Activated CD4-positive, CD25-positive, alpha-beta regulatory T cell treated with anti-CD3 and anti-CD28 coated beads, Interleukin-2, amount 50 U/mL, for 72 hours (primary cell): ENCODE data around the gene FXYD7.
"Not testable (repeated sequence)": the region's sequence is repeated elsewhere in the genome, so short reads cannot be mapped to it uniquely, and the experiment has no call there.

Source experiments
- DNase-seq: peaks from one replicate; pipeline ENCODE4 v3.0.0; 2021

FXYD7 gene

DNA sequence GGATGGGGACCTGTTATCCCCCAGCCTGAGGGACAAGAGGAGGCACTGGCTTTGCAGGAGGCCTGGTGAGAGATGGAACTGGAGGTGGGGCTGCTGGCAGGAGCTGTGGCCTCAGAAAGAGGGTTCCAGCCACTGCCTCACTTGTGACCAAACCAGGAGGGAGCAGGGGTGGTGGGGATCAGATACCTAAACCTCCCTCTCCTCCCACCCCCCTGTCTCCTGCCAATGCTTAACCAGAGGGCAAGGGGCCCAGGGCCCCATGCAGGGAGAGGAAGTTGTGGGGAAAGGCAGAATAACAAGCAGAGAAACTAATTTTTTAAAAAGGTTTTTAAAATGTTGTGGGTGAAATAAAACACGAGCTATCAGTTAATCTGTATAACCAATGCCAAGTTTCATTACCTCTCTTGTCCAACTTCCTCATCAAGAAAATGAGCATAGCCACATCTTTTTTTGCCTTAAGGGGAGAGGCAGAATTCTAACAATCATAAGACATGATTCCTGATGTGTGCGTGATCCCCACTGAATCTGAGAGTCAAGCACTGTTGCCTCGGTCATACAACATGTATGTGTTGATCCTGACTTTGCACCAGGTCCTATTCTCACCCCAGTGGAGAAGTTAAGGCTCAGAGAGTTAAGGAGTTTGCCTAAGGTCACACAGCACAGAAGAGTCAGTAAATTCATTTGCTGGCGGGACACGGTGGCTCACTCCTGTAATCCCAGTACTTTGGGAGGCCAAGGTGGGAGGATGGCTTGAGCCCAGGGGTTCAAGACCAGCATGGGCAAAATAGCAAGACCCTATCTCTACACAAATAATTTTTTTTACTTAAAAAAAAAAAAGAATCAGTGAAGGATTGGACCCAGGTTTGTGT is 24.4 kb downstream of the FXYD7 start:
- DNase-seq = peak; percentile 16

DNA sequence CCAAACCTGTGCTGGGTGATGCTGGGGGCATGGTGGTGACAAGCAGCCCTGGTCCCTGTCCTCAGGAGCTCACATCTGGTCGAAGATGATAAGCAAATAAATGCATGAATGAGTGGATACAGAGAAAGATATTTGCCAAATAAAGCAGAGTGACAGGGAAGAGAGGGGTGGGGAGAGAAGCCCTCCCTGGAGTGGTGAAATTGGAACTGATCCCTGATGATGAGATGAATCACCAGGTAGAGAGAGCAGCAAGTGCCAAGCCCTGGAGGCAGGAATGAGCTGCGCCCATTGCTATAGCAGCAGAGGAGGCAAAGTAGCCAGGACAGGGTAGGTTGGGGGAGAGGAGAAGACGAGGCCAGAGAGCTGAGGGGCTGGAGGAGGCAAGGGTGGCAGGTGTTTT is 25.1 kb downstream of the FXYD7 start:
- no peak for DNase-seq

GRCh38 chr19:35169221-35169995 is 26.4 kb downstream of the FXYD7 start:
- peak; percentile 15 for DNase-seq

GRCh38 chr19:35170359-35171061 is 27.5 kb downstream of the FXYD7 start:
- peak; percentile 25 for DNase-seq

GRCh38 chr19:35171730-35172129 is 28.7 kb downstream of the FXYD7 start:
- DNase-seq = no peak

DNA sequence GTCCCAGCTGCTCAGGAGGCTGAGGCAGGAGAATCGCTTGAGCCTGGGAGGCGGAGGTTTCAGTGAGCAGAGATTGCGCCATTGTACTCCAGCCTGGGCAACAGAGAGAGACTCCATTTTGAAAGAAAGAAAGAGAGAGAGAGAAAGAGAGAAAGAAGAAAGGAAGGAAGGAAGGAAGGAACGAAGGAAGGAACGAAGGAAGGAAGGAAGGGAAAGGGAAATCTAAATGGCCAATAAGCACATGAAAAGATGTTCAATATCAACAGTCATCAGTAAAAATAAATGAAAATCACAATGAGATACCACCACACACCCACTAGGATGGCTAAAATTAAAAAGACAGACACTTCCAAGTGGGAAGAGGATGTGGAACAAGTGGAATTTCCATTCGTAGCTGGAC is 31.2 kb downstream of the FXYD7 start:
- DNase-seq = no peak

- DNase-seq = no peak
Observed at GRCh38 chr19:35176181-35176570, 33.1 kb downstream of the FXYD7 start.

- DNase-seq = no peak
Observed at GRCh38 chr19:35177377-35178274, 34.6 kb downstream of the FXYD7 start.

- no peak for DNase-seq
Observed at GRCh38 chr19:35178701-35179100, 35.6 kb downstream of the FXYD7 start.

DNA sequence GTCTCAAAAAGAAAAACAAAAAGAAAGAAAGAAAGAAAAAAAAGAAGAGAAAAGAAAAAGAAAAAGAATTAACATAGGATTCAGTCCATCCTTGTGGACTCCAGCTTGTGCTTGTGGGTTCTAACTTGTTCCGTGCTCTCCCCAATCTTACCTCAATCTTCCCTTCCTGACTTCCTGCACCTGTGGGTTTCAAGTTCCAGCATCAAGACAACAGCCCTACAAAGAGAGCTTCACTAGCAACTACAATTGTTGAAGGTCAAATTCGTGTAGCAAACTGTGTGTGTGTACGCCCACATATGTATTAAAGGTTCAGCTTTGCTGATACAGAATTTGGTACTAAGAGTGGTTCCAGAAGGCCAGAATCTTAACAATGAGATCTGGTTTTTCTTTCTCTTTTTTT is 36.8 kb downstream of the FXYD7 start:
- DNase-seq = no peak

DNA sequence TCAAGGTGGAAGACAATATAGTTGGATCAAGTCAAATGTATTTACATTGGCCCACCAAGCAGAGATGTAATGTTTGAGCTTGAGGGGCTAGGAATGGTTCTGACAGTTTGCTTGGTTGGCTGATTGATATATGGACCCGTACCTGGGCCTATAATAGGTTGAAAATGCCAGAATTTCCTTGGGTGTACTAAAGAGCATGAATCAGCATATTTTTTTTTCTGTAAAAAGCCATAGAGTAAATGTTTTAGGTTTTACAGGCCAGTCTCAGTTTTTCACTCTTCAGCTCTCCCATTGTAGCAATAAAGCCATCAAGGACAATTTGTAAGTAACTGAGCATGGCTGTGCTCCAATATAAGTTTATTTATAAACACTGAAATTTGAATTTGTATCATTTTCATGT is 38.3 kb downstream of the FXYD7 start:
- no peak for DNase-seq

- no peak for DNase-seq
Observed at GRCh38 chr19:35184267-35184666, 41.2 kb downstream of the FXYD7 start.

DNA sequence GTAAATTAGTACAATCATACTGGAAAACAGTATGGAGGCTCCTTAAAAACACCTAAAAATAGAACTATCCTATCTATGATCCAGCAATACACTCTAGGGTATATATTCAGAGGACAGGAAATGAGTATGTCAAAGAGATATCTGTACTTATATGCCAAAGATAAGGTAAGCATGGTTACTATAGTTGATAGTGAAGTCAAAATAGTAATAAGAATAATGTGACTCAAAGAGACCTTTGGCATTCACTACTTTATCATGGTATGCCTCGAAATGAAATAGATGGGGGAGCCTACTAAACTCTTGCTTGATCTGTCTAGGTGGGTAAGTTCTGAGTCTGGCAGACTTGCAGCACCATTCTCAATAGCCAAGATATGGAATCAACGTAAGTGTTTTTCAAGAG is 41.8 kb downstream of the FXYD7 start:
- DNase-seq = no peak

DNA sequence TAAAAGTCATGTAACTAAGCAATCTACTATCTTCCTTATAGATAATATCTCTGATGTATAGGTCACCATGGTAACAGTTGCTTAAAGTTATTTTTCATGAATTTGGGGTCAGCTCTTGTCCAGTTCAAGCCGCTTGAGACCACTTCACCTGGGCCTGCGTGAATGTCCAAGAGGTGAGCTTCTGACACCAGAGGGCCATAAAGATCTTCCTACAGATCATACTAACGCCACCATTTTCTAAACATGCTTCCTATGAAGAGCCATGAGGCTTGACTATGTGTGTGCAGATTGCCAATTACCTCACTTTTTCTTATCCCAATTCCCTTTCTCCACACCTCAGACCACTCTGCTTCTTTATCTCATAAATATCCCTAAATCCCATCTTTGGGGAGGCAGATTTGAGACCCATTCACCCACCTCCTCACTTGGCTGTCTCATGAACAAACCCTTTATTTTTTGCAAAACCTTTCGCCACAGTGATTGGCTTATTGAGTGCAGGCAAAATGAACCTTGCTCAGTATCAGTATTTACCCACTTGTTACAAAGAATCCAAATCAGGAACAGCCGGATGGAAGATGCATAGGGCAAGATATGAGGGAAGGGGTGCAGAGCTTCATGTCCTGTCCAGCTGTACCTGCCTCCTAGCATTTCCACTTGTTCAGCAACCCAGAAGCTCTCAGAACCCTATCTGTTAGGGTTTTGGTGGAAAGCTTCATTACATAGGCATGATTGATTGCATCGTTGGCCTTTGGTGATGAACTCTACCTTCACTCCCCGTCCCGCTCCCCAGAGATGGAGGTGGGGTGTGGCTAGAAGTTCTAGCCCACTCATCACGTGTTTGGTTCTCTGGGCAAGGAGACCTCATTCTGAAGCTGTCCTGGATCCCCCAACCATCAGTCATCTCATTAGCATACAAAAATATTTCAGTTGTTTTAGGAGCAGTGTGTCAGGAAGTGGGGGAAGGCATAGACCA is 51.2 kb downstream of the FXYD7 start:
- no peak for DNase-seq

DNA sequence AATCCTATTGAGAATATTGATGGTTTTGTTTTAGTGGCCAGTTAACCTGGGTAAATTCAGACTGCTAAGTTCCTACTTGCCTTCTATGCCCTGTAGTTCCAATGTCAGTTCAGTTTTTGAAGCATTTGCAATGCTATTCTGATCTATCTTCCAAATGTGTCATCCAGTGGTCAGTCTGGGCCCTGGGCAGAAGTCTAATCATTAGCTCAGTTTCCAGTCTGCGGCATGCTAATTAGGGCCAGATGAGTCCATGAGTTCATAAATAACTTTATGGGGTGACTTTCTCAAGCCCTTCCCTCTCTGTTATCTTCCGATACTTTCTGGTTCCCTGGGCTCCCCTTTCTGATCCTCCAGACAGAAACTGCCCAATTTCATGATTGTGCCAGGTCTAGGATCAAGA is 52.8 kb downstream of the FXYD7 start:
- DNase-seq = no peak

DNA sequence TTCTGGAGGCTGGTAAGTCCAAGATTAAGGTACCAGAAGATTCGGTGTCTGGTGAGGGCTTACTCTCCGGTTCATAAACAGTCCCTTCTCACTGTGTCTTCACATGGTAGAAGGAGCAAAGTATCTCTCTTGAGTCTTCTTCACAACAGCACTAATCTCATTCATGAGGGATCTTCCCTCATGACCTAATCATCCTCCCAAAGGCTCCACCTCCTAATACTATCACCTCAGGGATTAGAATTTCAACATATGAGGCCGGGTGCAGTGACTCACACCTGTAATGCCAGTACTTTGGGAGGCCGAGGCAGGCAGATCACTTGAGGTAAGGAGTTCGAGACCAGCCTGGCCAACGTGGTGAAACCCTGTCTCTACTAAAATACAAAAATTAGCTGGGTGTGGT is 53.8 kb downstream of the FXYD7 start:
- not testable (repeated sequence) for DNase-seq

- DNase-seq = no peak
Observed at GRCh38 chr19:35199481-35199880, 56.4 kb downstream of the FXYD7 start.

- no peak for DNase-seq
Observed at GRCh38 chr19:35202722-35203688, 60.0 kb downstream of the FXYD7 start.
